Ovary (tissue), 9 donors: ENCODE results near the gene ENOX2. TPM values are rescaled to one million over a fixed set of nuclear protein-coding genes. Genes with fewer than 3 reads are reported as not detected.

Experiments
- DNase-seq, 5 donors: peaks; one replicate each; pipeline ENCODE4 v3.0.0-alpha.2; 2019 to 2020
- H3K27ac ChIP-seq, 2 donors: fragments of 200-600 bp; one replicate each; pipeline versions ENCODE4 v1.5.1 to v1.8.0; 2019 to 2022
- H3K27me3 ChIP-seq: fragments of 200-600 bp; one replicate; pipeline ENCODE4 v1.8.0; 2022
- H3K36me3 ChIP-seq: fragments of 200-600 bp; sonication (generic); one replicate; pipeline ENCODE4 v1.5.1; 2019
- H3K4me1 ChIP-seq: one replicate; pipeline ENCODE4 v1.8.1; 2013; ENCODE audit warnings: mild to moderate bottlenecking, moderate library complexity; ENCODE audit not compliant: insufficient read depth
- H3K4me3 ChIP-seq: fragments of 200-600 bp; sonication (generic); one replicate; pipeline ENCODE4 v1.5.1; 2017
- H3K9me3 ChIP-seq, 2 donors: fragments of 200-600 bp in 1 of 2; sonication (generic) in 1 of 2; one replicate each; pipeline versions ENCODE4 v1.5.1 to v1.8.1; 2013 to 2019; ENCODE audit warnings: mild to moderate bottlenecking in 1 of 2, moderate library complexity in 1 of 2
- EP300 ChIP-seq: sonication (generic); formaldehyde crosslinking; IDR thresholded peaks from one replicate; pipeline ENCODE4 v1.6.1; 2017; ENCODE audit warnings: antibody characterized with exemption
- POLR2A ChIP-seq: fragments of 450-650 bp; IDR thresholded peaks from one replicate; pipeline ENCODE4 v1.6.1; 2017; ENCODE audit warnings: antibody characterized with exemption, mild to moderate bottlenecking, moderate library complexity
- WGBS, 3 donors: extraction: QIAGEN DNeasy Blood & Tissue Kit in 1 of 3; methylation state at CpG; one replicate each; pipeline versions ENCODE4 v1.1.5 to v1.1.7; 2013 to 2017; 5-methylcytosine and 5-hydroxymethylcytosine counted together
- intact Hi-C, 4 donors: fragments of 100-400 bp; cut with DNase I; formaldehyde crosslinking; loops; one replicate each; pipeline versions ENCODE4 v1.11.0 to v1.15.1; 2022 to 2023
- polyA plus RNA-seq, 2 donors: library from polyadenylated mRNA; stranded (reverse); fragments of 200-250 nt in 1 of 2; fragments of 350-450 nt in 1 of 2; fragmentation: Illumina TruSeq in 1 of 2; extraction: RNeasy Lipid Tissue Mini Kit (QIAGEN cat#74804) in 1 of 2; gene quantifications; one replicate each; pipeline ENCODE4 v1.2.3, GENCODE V29; 2013 to 2014
- total RNA-seq, 7 donors: library from RNA; depleted of rRNA in 2 of 7; stranded (reverse); fragments of >200 nt in 2 of 7; fragmentation: NEBNext Ultra II Directional in 3 of 7; extraction: Animal tissue kit (Norgen Biotek cat#: 25700) in 3 of 7; gene quantifications; one replicate each; pipeline versions ENCODE4 v1.1.0 to v1.2.4, GENCODE V29; 2016 to 2023
- TF ChIP-seq, protein P1 (sequence below), 3 donors: fragments of 450-650 bp in 2 of 3; fragments of 200-600 bp in 1 of 3; IDR thresholded peaks; one replicate each; pipeline versions ENCODE4 v1.5.1 to v1.8.0; 2016 to 2022; ENCODE audit warnings: antibody characterized with exemption in 3 of 3, mild to moderate bottlenecking in 1 of 3
- donor health status: DM: no; HTN: no; CAD: no; lungs with moderate emphysema.
- donor health status: DM: no; HTN: no; CAD: no.
- donor health status: Bipolar disorder and iron deficiency.
- donor health status: DM: yes; HTN: yes; CAD: no.
- donor health status: DM: no; HTN: no; CAD: no.
- donor health status: DM: yes; HTN: yes; CAD: no.

Gene ENOX2
- total and polyA plus RNA-seq, 9 donors: 5.4 to 17.8 (median 13.1) TPM

DNA sequence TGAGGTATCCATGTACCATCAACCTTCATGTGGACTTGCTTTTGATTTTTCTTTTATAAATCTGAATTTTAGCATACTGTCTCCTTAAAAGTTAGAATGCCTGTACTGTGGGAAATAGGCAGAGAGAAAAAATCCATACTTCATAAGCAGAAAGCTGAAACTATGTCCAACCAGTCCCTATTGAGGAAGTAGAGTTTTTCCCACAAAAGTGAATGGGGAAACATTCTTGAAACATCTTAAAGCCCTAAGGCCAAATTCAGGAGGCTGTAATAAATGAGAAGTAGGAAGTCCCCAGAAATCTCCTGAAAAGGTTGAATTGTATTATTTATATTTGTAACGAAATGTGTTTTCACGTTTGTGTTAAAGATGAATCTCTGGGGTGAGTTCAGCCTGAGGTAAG lies 56.3 kb downstream of the ENOX2 start:
- no peak for DNase-seq
- no peaks in the 10 kb centered on the region for H3K27me3 ChIP-seq
- intact Hi-C loops: no loop called here
- H3K27ac ChIP-seq: no peak overlapping the region
- no peaks in the 10 kb centered on the region for H3K4me1 ChIP-seq
- TF ChIP-seq EP300 (no peak), POLR2A (no peak)
- TF ChIP-seq, protein P1, sequence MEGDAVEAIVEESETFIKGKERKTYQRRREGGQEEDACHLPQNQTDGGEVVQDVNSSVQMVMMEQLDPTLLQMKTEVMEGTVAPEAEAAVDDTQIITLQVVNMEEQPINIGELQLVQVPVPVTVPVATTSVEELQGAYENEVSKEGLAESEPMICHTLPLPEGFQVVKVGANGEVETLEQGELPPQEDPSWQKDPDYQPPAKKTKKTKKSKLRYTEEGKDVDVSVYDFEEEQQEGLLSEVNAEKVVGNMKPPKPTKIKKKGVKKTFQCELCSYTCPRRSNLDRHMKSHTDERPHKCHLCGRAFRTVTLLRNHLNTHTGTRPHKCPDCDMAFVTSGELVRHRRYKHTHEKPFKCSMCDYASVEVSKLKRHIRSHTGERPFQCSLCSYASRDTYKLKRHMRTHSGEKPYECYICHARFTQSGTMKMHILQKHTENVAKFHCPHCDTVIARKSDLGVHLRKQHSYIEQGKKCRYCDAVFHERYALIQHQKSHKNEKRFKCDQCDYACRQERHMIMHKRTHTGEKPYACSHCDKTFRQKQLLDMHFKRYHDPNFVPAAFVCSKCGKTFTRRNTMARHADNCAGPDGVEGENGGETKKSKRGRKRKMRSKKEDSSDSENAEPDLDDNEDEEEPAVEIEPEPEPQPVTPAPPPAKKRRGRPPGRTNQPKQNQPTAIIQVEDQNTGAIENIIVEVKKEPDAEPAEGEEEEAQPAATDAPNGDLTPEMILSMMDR (IDR thresholded peaks at IDR 0.05): no peak
- no peaks in the 10 kb centered on the region for H3K9me3 ChIP-seq
- 57 to 77% (median 66%) methylated on average over 2 of the region's 2 CpGs for WGBS, 3 donors
- H3K36me3 ChIP-seq: no peaks in the 10 kb centered on the region
- no peak overlapping the region for H3K4me3 ChIP-seq

DNA sequence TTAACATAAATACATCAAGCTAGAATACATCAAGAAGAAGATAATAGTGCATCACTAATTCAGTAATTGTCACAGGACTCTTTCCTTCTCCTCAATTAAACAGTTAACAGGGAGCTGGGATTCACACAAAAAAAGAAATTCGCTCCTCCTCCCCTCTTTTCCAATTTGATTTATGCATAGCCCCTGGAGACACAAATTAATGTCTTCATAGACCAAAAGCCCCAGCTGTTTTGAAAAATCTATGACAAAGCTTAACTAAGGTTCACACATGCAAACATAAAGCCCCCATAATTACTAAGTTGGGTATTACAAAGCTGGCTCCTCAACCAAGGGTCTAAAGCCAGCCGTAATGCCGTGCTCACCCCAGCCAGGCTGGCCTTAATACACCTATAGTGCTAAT lies 61.2 kb downstream of the ENOX2 start:
- H3K27me3 ChIP-seq: no peaks in the 10 kb centered on the region
- WGBS, 3 donors: 77 to 87% (median 80%) methylated on average over 3 of the region's 3 CpGs
- H3K27ac ChIP-seq: no peak overlapping the region
- no peaks in the 10 kb centered on the region for H3K9me3 ChIP-seq
- no peaks in the 10 kb centered on the region for H3K36me3 ChIP-seq
- no peak overlapping the region for H3K4me3 ChIP-seq
- DNase-seq: no peak
- intact Hi-C loops: no loop called here
- no peaks in the 10 kb centered on the region for H3K4me1 ChIP-seq
- TF ChIP-seq, protein P1 (IDR thresholded peaks at IDR 0.05): no peak
- no peak for TF ChIP-seq EP300
- no peak for TF ChIP-seq POLR2A

DNA sequence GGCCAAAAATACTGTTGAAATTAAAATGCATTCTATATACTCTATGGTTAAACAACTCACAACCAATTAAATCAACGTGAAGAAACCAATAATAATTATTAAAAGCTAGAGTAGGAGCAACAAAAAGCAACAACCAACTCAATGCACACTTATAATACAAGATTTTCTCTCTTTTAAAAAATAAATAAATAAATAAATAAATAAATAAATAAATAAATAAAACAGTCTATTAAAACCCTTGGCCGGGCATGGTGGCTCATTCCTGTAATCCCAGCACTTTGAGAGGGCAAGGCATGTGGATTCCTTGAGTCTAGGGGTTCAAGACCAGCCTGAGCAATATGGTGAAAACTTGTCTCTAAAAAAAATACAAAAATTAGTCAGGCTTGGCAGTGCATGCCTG lies 62.7 kb downstream of the ENOX2 start:
- intact Hi-C loops: no loop called here

DNA sequence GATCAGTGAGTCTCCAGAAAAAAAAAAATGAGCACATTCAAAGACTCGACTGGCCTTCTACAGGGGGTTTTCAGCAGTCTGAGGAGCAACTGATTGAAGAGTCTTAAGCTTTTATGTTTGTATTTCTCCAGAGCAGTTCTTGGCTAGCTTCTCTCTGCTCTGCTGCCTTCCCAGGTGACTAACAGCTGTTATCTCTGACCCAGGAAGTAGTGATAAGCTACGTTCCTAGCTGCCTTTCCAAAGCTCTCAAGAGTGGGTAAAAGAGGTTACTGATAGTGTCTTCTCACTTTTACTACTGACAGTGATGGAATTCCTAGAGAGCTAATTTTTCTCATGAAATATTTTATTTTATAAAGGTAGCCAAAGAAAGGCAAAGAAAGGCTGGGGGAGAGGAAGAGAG lies 66.6 kb downstream of the ENOX2 start:
- no peak for TF ChIP-seq EP300
- TF ChIP-seq, protein P1 (IDR thresholded peaks at IDR 0.05): no peak
- TF ChIP-seq POLR2A: no peak
- H3K9me3 ChIP-seq: no peaks in the 10 kb centered on the region
- no peaks in the 10 kb centered on the region for H3K36me3 ChIP-seq
- intact Hi-C loops: no loop called here
- no peak overlapping the region for H3K27ac ChIP-seq
- no peak overlapping the region for H3K4me3 ChIP-seq
- 19 to 32% (median 24%) methylated on average over 2 of the region's 2 CpGs for WGBS, 3 donors
- no peaks in the 10 kb centered on the region for H3K4me1 ChIP-seq
- DNase-seq: no peak
- no peaks in the 10 kb centered on the region for H3K27me3 ChIP-seq

More for the DNA sequence above, 62.7 kb downstream of the ENOX2 start:
- Histone ChIP-seq H3K36me3 (no peaks in the 10 kb centered on the region), H3K27ac (no peak overlapping the region), H3K27me3 (no peaks in the 10 kb centered on the region), H3K4me3 (no peak overlapping the region), H3K4me1 (no peaks in the 10 kb centered on the region), H3K9me3 (no peaks in the 10 kb centered on the region)
- TF ChIP-seq POLR2A: no peak
- TF ChIP-seq EP300: no peak
- TF ChIP-seq, protein P1 (IDR thresholded peaks at IDR 0.05): no peak
- WGBS, 3 donors: 47 to 62% (median 52%) methylated on average over 2 of the region's 2 CpGs
- DNase-seq: no peak
